Stomach (tissue), 4 donors: ENCODE data around the gene FIGNL1.

ENCODE experiments used
- POLR2AphosphoS5 ChIP-seq, 3 donors: sonication (generic); formaldehyde crosslinking; IDR thresholded peaks; one replicate each; pipeline ENCODE4 v1.6.1; 2016; ENCODE audit warnings: antibody characterized with exemption in 3 of 3
- TF ChIP-seq, protein P1 (sequence below), 7 experiments: fragments of 450-650 bp in 4 of 7; fragments of 200-600 bp in 3 of 7; sonication (generic) in 3 of 7; IDR thresholded peaks; one replicate each; pipeline ENCODE4 v1.5.1; 2016 to 2019; ENCODE audit warnings: antibody characterized with exemption in 7 of 7, control low read depth in 2 of 7, mild to moderate bottlenecking in 1 of 7

DNA sequence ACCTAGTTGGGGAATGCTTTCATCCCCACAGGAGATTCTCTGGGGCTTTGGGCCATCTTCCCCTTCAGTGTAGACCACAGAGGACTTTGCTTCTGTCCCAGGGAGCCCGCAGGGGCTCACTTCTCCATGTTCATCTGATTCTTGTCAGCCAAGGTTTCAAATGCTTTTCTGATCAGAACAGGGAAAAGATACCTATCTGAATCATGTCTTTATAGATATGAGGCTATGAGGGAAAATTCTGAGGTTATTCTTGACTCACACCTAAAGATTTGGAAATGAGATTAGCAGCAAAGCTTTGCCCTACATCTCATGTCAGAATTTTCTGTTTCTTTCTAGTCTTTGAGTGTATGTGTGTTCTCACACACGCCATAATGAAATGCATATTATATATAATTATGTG, 53.3 kb downstream of the FIGNL1 start:
- TF ChIP-seq, protein P1, sequence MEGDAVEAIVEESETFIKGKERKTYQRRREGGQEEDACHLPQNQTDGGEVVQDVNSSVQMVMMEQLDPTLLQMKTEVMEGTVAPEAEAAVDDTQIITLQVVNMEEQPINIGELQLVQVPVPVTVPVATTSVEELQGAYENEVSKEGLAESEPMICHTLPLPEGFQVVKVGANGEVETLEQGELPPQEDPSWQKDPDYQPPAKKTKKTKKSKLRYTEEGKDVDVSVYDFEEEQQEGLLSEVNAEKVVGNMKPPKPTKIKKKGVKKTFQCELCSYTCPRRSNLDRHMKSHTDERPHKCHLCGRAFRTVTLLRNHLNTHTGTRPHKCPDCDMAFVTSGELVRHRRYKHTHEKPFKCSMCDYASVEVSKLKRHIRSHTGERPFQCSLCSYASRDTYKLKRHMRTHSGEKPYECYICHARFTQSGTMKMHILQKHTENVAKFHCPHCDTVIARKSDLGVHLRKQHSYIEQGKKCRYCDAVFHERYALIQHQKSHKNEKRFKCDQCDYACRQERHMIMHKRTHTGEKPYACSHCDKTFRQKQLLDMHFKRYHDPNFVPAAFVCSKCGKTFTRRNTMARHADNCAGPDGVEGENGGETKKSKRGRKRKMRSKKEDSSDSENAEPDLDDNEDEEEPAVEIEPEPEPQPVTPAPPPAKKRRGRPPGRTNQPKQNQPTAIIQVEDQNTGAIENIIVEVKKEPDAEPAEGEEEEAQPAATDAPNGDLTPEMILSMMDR (IDR thresholded peaks at IDR 0.05), result no peak
- no peak for TF ChIP-seq POLR2AphosphoS5 (IDR thresholded peaks at IDR 0.05)
